Liver (tissue), 9 donors: Measurements from ENCODE around the gene SUPT20H. TPM values are rescaled to one million over a fixed set of nuclear protein-coding genes. Genes with fewer than 3 reads are reported as not detected.

ENCODE experiments used
- DNase-seq: peaks from one replicate; pipeline ENCODE4 v3.0.0-alpha.2; 2017; ENCODE audit warnings: low spot score
- H3K27ac ChIP-seq, 2 donors: one replicate each; pipeline ENCODE4 v1.7.0; 2013; ENCODE audit warnings: inconsistent platforms in 2 of 2, low read length in 2 of 2, control low read depth in 1 of 2, low read depth in 1 of 2, mild to moderate bottlenecking in 1 of 2
- H3K27me3 ChIP-seq, 4 donors: one replicate each; pipeline versions ENCODE4 v1.6.1 to v1.7.0; 2013; ENCODE audit warnings: low read length in 3 of 4, inconsistent platforms in 1 of 4, mild to moderate bottlenecking in 1 of 4, moderate library complexity in 1 of 4; ENCODE audit not compliant: control insufficient read depth in 4 of 4, insufficient read depth in 4 of 4
- H3K36me3 ChIP-seq, 4 donors: one replicate each; pipeline versions ENCODE4 v1.6.1 to v1.7.0; 2013; ENCODE audit warnings: low read length in 3 of 4, mild to moderate bottlenecking in 3 of 4, low read depth in 1 of 4, moderate library complexity in 1 of 4; ENCODE audit not compliant: control insufficient read depth in 4 of 4, insufficient read depth in 3 of 4
- H3K4me1 ChIP-seq, 4 donors: one replicate each; pipeline versions ENCODE4 v1.6.1 to v1.7.0; 2013; ENCODE audit warnings: low read length in 3 of 4, mild to moderate bottlenecking in 3 of 4, moderate library complexity in 1 of 4; ENCODE audit not compliant: control insufficient read depth in 4 of 4, insufficient read depth in 4 of 4
- H3K4me3 ChIP-seq, 3 donors: one replicate each; pipeline versions ENCODE4 v1.6.1 to v1.7.0; 2013; ENCODE audit warnings: low read length in 3 of 3, control low read depth in 1 of 3, low read depth in 1 of 3, mild to moderate bottlenecking in 1 of 3
- H3K9ac ChIP-seq, 2 donors: one replicate each; pipeline ENCODE4 v1.7.0; 2013; ENCODE audit warnings: low read length in 2 of 2, mild to moderate bottlenecking in 2 of 2, moderate library complexity in 2 of 2, control low read depth in 1 of 2, low read depth in 1 of 2
- H3K9me3 ChIP-seq, 4 donors: one replicate each; pipeline versions ENCODE4 v1.6.1 to v1.7.0; 2013; ENCODE audit warnings: low read length in 3 of 4; ENCODE audit not compliant: control insufficient read depth in 4 of 4
- EGR1 ChIP-seq, 2 donors: IDR thresholded peaks; 2 replicates each; pipeline ENCODE4 v1.6.1; 2016 to 2018; ENCODE audit warnings: antibody characterized with exemption in 2 of 2, low read depth in 2 of 2
- FOXA1 ChIP-seq: IDR thresholded peaks from 2 replicates; pipeline ENCODE4 v1.6.1; 2016; ENCODE audit warnings: antibody characterized with exemption
- FOXA2 ChIP-seq: IDR thresholded peaks from 2 replicates; pipeline ENCODE4 v1.6.1; 2016; ENCODE audit warnings: antibody characterized with exemption
- GABPA ChIP-seq, 2 donors: IDR thresholded peaks in 1 of 2; conservative IDR thresholded peaks in 1 of 2; 2 replicates each; pipeline ENCODE4 v1.6.1; 2016; ENCODE audit warnings: antibody characterized with exemption in 2 of 2, mild to moderate bottlenecking in 1 of 2, moderate library complexity in 1 of 2
- HNF4A ChIP-seq, 2 donors: conservative IDR thresholded peaks; 2 replicates each; pipeline ENCODE4 v1.6.1; 2016; ENCODE audit warnings: antibody characterized with exemption in 2 of 2, mild to moderate bottlenecking in 2 of 2
- HNF4G ChIP-seq: IDR thresholded peaks from 2 replicates; pipeline ENCODE4 v1.6.1; 2016; ENCODE audit warnings: antibody characterized with exemption
- JUND ChIP-seq, 2 donors: IDR thresholded peaks; 2 replicates each; pipeline ENCODE4 v1.6.1; 2016; ENCODE audit warnings: antibody characterized with exemption in 2 of 2
- NR2F2 ChIP-seq: IDR thresholded peaks from 2 replicates; pipeline ENCODE4 v1.6.1; 2016; ENCODE audit warnings: antibody characterized with exemption
- RAD21 ChIP-seq, 2 donors: IDR thresholded peaks; 2 replicates each; pipeline ENCODE4 v1.6.1; 2016; ENCODE audit warnings: antibody characterized with exemption in 2 of 2, mild to moderate bottlenecking in 2 of 2
- RXRA ChIP-seq, 2 donors: IDR thresholded peaks; 2 replicates each; pipeline ENCODE4 v1.6.1; 2017 to 2018; ENCODE audit warnings: antibody characterized with exemption in 2 of 2, mild to moderate bottlenecking in 1 of 2
- SP1 ChIP-seq: IDR thresholded peaks from 2 replicates; pipeline ENCODE4 v1.6.1; 2018; ENCODE audit warnings: antibody characterized with exemption, mild to moderate bottlenecking
- TAF1 ChIP-seq: conservative IDR thresholded peaks from 2 replicates; pipeline ENCODE4 v1.6.1; 2016; ENCODE audit warnings: antibody characterized with exemption, mild to moderate bottlenecking
- YY1 ChIP-seq: IDR thresholded peaks from 2 replicates; pipeline ENCODE4 v1.6.1; 2016; ENCODE audit warnings: antibody characterized with exemption, mild to moderate bottlenecking
- WGBS: extraction: QIAGEN DNeasy Blood & Tissue Kit; methylation state at CpG from one replicate; pipeline ENCODE4 v1.1.7; 2013; 5-methylcytosine and 5-hydroxymethylcytosine counted together
- polyA plus RNA-seq, 2 donors: library from polyadenylated mRNA; stranded (reverse) in 1 of 2; unstranded in 1 of 2; fragments of 200-250 nt in 1 of 2; fragments of >200 nt in 1 of 2; fragmentation: Nextera tagmentation in 1 of 2; extraction: Ambion mirVana in 1 of 2; gene quantifications; one replicate each; pipeline versions ENCODE4 v1.2.1 to v1.2.3, GENCODE V29; 2013 to 2015
- total RNA-seq, 2 donors: library from RNA; depleted of rRNA; stranded (reverse); fragments of >200 nt; gene quantifications; one replicate each; pipeline ENCODE4 v1.2.3, GENCODE V29; 2014
- TF ChIP-seq, protein P1 (sequence below): IDR thresholded peaks from 2 replicates; pipeline ENCODE4 v1.6.1; 2016; ENCODE audit warnings: antibody characterized with exemption, mild to moderate bottlenecking
- TF ChIP-seq, protein P2 (sequence below): IDR thresholded peaks from 2 replicates; pipeline ENCODE4 v1.6.1; 2016; ENCODE audit warnings: antibody characterized with exemption
- TF ChIP-seq, protein P3 (sequence below): IDR thresholded peaks from 2 replicates; pipeline ENCODE4 v1.6.1; 2016; ENCODE audit warnings: antibody characterized with exemption
- TF ChIP-seq, protein P4 (sequence below): fragments of 150-350 bp; IDR thresholded peaks from 2 replicates; pipeline ENCODE4 v1.5.1; 2017; ENCODE audit warnings: improper control_type of control experiment, low read depth, low read length; ENCODE audit not compliant: missing input control
- TF ChIP-seq, protein P5 (sequence below): IDR thresholded peaks from 2 replicates; pipeline ENCODE4 v1.6.1; 2016; ENCODE audit warnings: antibody characterized with exemption
- donor health status: healthy.
- donor health status: healthy.
- donor health status: healthy.
- donor health status: healthy.
- donor health status: healthy.

Gene SUPT20H
- total and polyA plus RNA-seq, 4 donors, result 6.5 to 23.1 (median 17.1) TPM

DNA sequence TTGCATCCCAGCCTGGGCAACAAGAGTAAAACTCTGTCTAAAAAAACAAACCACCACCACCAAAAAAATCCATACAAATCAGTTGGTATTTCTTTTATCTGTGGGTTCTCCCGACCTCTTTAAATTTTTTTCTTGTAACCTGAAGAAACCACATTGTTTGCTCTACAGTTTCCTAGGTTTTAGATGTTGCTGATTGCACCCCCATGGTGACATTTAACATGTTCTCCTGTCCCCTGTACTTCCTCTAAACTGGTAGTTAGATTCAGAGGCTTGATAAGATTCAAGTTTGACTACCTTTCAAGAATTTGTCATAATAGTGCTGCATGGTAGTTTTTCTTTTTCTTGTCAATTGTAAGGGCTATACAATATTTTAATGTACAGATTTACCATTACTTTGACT, 84.3 kb downstream of the SUPT20H start:
- no peaks in the 10 kb centered on the region for H3K27me3 ChIP-seq
- no peak for DNase-seq
- 90% methylated on average over 1 of the region's 1 CpG for WGBS

More for the DNA sequence above, 84.3 kb downstream of the SUPT20H start:
- no peaks in the 10 kb centered on the region for H3K9me3 ChIP-seq
- peaks cover 2 to 18% (median 6%) of the 10 kb centered on the region in 4 donors for H3K36me3 ChIP-seq
- no peak overlapping the region for H3K27ac ChIP-seq
- no peak overlapping the region for H3K4me3 ChIP-seq
- H3K4me1 ChIP-seq, result no peaks in the 10 kb centered on the region
- TF ChIP-seq, protein P1, sequence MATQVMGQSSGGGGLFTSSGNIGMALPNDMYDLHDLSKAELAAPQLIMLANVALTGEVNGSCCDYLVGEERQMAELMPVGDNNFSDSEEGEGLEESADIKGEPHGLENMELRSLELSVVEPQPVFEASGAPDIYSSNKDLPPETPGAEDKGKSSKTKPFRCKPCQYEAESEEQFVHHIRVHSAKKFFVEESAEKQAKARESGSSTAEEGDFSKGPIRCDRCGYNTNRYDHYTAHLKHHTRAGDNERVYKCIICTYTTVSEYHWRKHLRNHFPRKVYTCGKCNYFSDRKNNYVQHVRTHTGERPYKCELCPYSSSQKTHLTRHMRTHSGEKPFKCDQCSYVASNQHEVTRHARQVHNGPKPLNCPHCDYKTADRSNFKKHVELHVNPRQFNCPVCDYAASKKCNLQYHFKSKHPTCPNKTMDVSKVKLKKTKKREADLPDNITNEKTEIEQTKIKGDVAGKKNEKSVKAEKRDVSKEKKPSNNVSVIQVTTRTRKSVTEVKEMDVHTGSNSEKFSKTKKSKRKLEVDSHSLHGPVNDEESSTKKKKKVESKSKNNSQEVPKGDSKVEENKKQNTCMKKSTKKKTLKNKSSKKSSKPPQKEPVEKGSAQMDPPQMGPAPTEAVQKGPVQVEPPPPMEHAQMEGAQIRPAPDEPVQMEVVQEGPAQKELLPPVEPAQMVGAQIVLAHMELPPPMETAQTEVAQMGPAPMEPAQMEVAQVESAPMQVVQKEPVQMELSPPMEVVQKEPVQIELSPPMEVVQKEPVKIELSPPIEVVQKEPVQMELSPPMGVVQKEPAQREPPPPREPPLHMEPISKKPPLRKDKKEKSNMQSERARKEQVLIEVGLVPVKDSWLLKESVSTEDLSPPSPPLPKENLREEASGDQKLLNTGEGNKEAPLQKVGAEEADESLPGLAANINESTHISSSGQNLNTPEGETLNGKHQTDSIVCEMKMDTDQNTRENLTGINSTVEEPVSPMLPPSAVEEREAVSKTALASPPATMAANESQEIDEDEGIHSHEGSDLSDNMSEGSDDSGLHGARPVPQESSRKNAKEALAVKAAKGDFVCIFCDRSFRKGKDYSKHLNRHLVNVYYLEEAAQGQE, result no peak
- TF ChIP-seq FOXA2, result no peak
- no peak for TF ChIP-seq RAD21 (IDR thresholded peaks at IDR 0.05)
- no peak for TF ChIP-seq YY1
- TF ChIP-seq NR2F2, result no peak
- no peak for TF ChIP-seq FOXA1
- no peak for TF ChIP-seq SP1
- TF ChIP-seq, protein P2, sequence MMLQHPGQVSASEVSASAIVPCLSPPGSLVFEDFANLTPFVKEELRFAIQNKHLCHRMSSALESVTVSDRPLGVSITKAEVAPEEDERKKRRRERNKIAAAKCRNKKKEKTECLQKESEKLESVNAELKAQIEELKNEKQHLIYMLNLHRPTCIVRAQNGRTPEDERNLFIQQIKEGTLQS, result no peak
- no peak for TF ChIP-seq GABPA (IDR thresholded peaks at IDR 0.05 in 1 of 2, conservative IDR thresholded peaks at IDR 0.05 in 1 of 2)
- no peak for TF ChIP-seq HNF4G
- TF ChIP-seq JUND (IDR thresholded peaks at IDR 0.05), result no peak
- TF ChIP-seq, protein P3, sequence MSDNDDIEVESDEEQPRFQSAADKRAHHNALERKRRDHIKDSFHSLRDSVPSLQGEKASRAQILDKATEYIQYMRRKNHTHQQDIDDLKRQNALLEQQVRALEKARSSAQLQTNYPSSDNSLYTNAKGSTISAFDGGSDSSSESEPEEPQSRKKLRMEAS, result no peak
- no peak for TF ChIP-seq EGR1 (IDR thresholded peaks at IDR 0.05; ENCODE audit: low read depth in 2 of 2)
- TF ChIP-seq, protein P4, sequence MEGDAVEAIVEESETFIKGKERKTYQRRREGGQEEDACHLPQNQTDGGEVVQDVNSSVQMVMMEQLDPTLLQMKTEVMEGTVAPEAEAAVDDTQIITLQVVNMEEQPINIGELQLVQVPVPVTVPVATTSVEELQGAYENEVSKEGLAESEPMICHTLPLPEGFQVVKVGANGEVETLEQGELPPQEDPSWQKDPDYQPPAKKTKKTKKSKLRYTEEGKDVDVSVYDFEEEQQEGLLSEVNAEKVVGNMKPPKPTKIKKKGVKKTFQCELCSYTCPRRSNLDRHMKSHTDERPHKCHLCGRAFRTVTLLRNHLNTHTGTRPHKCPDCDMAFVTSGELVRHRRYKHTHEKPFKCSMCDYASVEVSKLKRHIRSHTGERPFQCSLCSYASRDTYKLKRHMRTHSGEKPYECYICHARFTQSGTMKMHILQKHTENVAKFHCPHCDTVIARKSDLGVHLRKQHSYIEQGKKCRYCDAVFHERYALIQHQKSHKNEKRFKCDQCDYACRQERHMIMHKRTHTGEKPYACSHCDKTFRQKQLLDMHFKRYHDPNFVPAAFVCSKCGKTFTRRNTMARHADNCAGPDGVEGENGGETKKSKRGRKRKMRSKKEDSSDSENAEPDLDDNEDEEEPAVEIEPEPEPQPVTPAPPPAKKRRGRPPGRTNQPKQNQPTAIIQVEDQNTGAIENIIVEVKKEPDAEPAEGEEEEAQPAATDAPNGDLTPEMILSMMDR, result no peak
- TF ChIP-seq RXRA (IDR thresholded peaks at IDR 0.05), result no peak
- TF ChIP-seq HNF4A (conservative IDR thresholded peaks at IDR 0.05), result no peak
- TF ChIP-seq, protein P5, sequence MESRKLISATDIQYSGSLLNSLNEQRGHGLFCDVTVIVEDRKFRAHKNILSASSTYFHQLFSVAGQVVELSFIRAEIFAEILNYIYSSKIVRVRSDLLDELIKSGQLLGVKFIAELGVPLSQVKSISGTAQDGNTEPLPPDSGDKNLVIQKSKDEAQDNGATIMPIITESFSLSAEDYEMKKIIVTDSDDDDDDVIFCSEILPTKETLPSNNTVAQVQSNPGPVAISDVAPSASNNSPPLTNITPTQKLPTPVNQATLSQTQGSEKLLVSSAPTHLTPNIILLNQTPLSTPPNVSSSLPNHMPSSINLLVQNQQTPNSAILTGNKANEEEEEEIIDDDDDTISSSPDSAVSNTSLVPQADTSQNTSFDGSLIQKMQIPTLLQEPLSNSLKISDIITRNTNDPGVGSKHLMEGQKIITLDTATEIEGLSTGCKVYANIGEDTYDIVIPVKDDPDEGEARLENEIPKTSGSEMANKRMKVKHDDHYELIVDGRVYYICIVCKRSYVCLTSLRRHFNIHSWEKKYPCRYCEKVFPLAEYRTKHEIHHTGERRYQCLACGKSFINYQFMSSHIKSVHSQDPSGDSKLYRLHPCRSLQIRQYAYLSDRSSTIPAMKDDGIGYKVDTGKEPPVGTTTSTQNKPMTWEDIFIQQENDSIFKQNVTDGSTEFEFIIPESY, result no peak
- no peak for TF ChIP-seq TAF1
- no peak overlapping the region for H3K9ac ChIP-seq
